K562 (cell line): Measurements from ENCODE around the gene HHATL. TPM values are rescaled to one million over a fixed set of nuclear protein-coding genes. Genes with fewer than 3 reads are reported as not detected.
A peak's percentile ranks its signal among the peaks of the same experiment; 100 is the strongest.

Experiments used
- ATF7 ChIP-seq: fragments of 450-650 bp; IDR thresholded peaks from 2 replicates; pipeline ENCODE4 v1.7.1; 2014; ENCODE audit warnings: mild to moderate bottlenecking, moderate library complexity
- BRD4 ChIP-seq: fragments of 200-600 bp; sonication (generic); IDR thresholded peaks from 2 replicates; pipeline ENCODE4 v1.6.1; 2017; ENCODE audit warnings: inconsistent platforms
- CREBBP ChIP-seq: IDR thresholded peaks from one replicate; pipeline ENCODE4 v1.6.1; 2012; ENCODE audit warnings: low read depth, mild to moderate bottlenecking, control low read depth, inconsistent platforms, low read length
- EGR1 ChIP-seq: fragments of 450-650 bp; conservative IDR thresholded peaks from 2 replicates; pipeline ENCODE4 v1.6.1; 2017; ENCODE audit warnings: mild to moderate bottlenecking
- ELF1 ChIP-seq: fragments of 200-800 bp; sonication (Bioruptor generic); IDR thresholded peaks from 2 replicates; pipeline ENCODE4 v1.6.1; 2016; ENCODE audit warnings: missing genetic modification characterization, missing compliant biosample characterization
- EZH2 ChIP-seq: IDR thresholded peaks from 2 replicates; pipeline ENCODE4 v1.6.1; 2012; ENCODE audit warnings: low read depth, mild to moderate bottlenecking, inconsistent platforms, low read length, borderline replicate concordance
- HOMEZ ChIP-seq: fragments of 250-450 bp; sonication (Bioruptor Pico); IDR thresholded peaks from 2 replicates; pipeline ENCODE4 v1.4.0; 2020; ENCODE audit warnings: mild to moderate bottlenecking, moderate library complexity
- HOXB6 ChIP-seq: fragments of 250-450 bp; sonication (Bioruptor Pico); IDR thresholded peaks from 2 replicates; pipeline ENCODE4 v1.5.1; 2022; ENCODE audit warnings: mild to moderate bottlenecking, borderline replicate concordance
- KLF10 ChIP-seq: fragments of 250-450 bp; sonication (Bioruptor Pico); IDR thresholded peaks from 2 replicates; pipeline ENCODE4 v1.6.1; 2021; ENCODE audit warnings: matching md5 sums
- KLF13 ChIP-seq: fragments of 450-650 bp; IDR thresholded peaks from 2 replicates; pipeline ENCODE4 v1.6.1; 2016; ENCODE audit warnings: missing genetic modification characterization, low read depth, mild to moderate bottlenecking, missing compliant biosample characterization, moderate library complexity, borderline replicate concordance
- MCM2 ChIP-seq: fragments of 450-650 bp; IDR thresholded peaks from 2 replicates; pipeline ENCODE4 v1.6.1; 2017; ENCODE audit warnings: low read depth, mild to moderate bottlenecking
- NFRKB ChIP-seq: fragments of 450-650 bp; IDR thresholded peaks from 2 replicates; pipeline ENCODE4 v1.6.1; 2016; ENCODE audit warnings: low read depth
- NR1H2 ChIP-seq: sonication (generic); formaldehyde crosslinking; IDR thresholded peaks from 2 replicates; pipeline ENCODE4 v1.4.0; 2020; ENCODE audit warnings: mild to moderate bottlenecking, missing genetic modification reagents
- RAD51 ChIP-seq: fragments of 450-650 bp; IDR thresholded peaks from 2 replicates; pipeline ENCODE4 v1.7.1; 2016; ENCODE audit warnings: low read depth, mild to moderate bottlenecking, borderline replicate concordance
- SMAD2 ChIP-seq: fragments of 150-350 bp; IDR thresholded peaks from 2 replicates; pipeline ENCODE4 v1.6.1; 2014; ENCODE audit warnings: low read depth, mild to moderate bottlenecking, low read length
- VEZF1 ChIP-seq: fragments of 200-800 bp; sonication (Bioruptor generic); IDR thresholded peaks from 2 replicates; pipeline ENCODE4 v1.6.1; 2017; ENCODE audit warnings: missing genetic modification characterization, missing compliant biosample characterization
- YY1 ChIP-seq, 3 experiments: IDR thresholded peaks; 2 replicates each; pipeline ENCODE4 v1.6.1; 2011; ENCODE audit warnings: low read length in 2 of 3, mild to moderate bottlenecking in 2 of 3, moderate library complexity in 2 of 3, borderline replicate concordance in 1 of 3, control low read depth in 1 of 3, low read depth in 1 of 3; ENCODE audit not compliant: insufficient read depth in 3 of 3, insufficient replicate concordance in 2 of 3, control insufficient read depth in 1 of 3, insufficient read length in 1 of 3; ENCODE audit errors: extremely low read depth in 1 of 3
- ZBTB2 ChIP-seq: fragments of 450-650 bp; IDR thresholded peaks from 2 replicates; pipeline ENCODE4 v1.6.1; 2016; ENCODE audit warnings: antibody characterized with exemption
- ZBTB5 ChIP-seq: fragments of 450-650 bp; IDR thresholded peaks from 2 replicates; pipeline ENCODE4 v1.6.1; 2017; ENCODE audit warnings: antibody characterized with exemption
- ZC3H4 ChIP-seq: sonication (generic); formaldehyde crosslinking; IDR thresholded peaks from 2 replicates; pipeline ENCODE4 v1.9.0; 2021; ENCODE audit warnings: missing genetic modification reagents, borderline replicate concordance
- ZC3H8 ChIP-seq: fragments of 450-650 bp; IDR thresholded peaks from 2 replicates; pipeline ENCODE4 v1.6.1; 2017
- ZNF212 ChIP-seq: fragments of 450-650 bp; formaldehyde crosslinking; IDR thresholded peaks from 2 replicates; pipeline ENCODE4 v1.4.0; 2020; ENCODE audit warnings: mild to moderate bottlenecking
- ZNF431 ChIP-seq: sonication (generic); formaldehyde crosslinking; IDR thresholded peaks from 2 replicates; pipeline ENCODE4 v1.8.0; 2022; ENCODE audit warnings: mild to moderate bottlenecking, missing genetic modification reagents
- ZNF436 ChIP-seq: fragments of 250-450, 450-650 bp; sonication (Bioruptor Pico); formaldehyde crosslinking; IDR thresholded peaks from 2 replicates; pipeline ENCODE4 v1.7.0; 2020; ENCODE audit warnings: mild to moderate bottlenecking
- polyA plus RNA-seq, 8 experiments: library from polyadenylated mRNA; depleted of rRNA in 4 of 8; stranded (reverse) in 5 of 8; unstranded in 3 of 8; fragments of >200 nt; fragmentation: Nextera tagmentation in 2 of 8; fragmentation: Illumina TruSeq in 1 of 8; extraction: Ambion mirVana in 2 of 8; extraction: Trizol in 1 of 8; gene quantifications; 2 replicates each; pipeline versions ENCODE4 v1.2.1 to v1.2.3, GENCODE V29; 2011 to 2014; ENCODE audit warnings: inconsistent platforms in 1 of 8, missing spikeins in 1 of 8
- total RNA-seq, 7 experiments: library from RNA; depleted of rRNA in 6 of 7; stranded (reverse); fragments of >200 nt in 6 of 7; fragmentation: Illumina TruSeq in 2 of 7; extraction: Trizol in 2 of 7; gene quantifications; 2 replicates each; pipeline versions ENCODE4 v1.2.1 to v1.2.3, GENCODE V29; 2011 to 2021; ENCODE audit warnings: low replicate concordance in 1 of 7

Gene HHATL
- total and polyA plus RNA-seq, 9 of the 15 experiments (the other 6 are each of a cell fraction or from before 2014, with no cell fraction given) = not detected

GRCh38 chr3:42701371-42702065 lies 1.1 kb downstream of the HHATL start (continued):
- TF ChIP-seq HOMEZ (no peak), VEZF1 (CRISPR knock-in tag) (peak; percentile 81), RAD51 (no peak), SMAD2 (no peak), CREBBP (no peak), MCM2 (no peak), ZBTB2 (no peak), ATF7 (no peak), EGR1 (no peak), ZC3H4 (CRISPR knock-in tag) (no peak), NFRKB (no peak), NR1H2 (CRISPR knock-in tag) (no peak), ZNF212 (CRISPR knock-in tag) (no peak), ELF1 (tag) (no peak), KLF10 (CRISPR knock-in tag) (no peak), YY1 (IDR thresholded peaks at IDR 0.05; ENCODE audit: borderline replicate concordance in 1 of 3, control insufficient read depth in 1 of 3, extremely low read depth in 1 of 3, insufficient read depth in 3 of 3, insufficient read length in 1 of 3, insufficient replicate concordance in 2 of 3, low read depth in 1 of 3, low read length in 2 of 3) (no peak), ZNF431 (CRISPR knock-in tag) (no peak), HOXB6 (no peak), KLF13 (no peak), EZH2 (no peak), BRD4 (no peak), ZNF436 (CRISPR knock-in tag) (no peak), ZBTB5 (no peak), ZC3H8 (no peak)
